ENCODE data around the gene C10orf90.

The C10orf90 gene

GRCh38 chr10:126675656-126676438, 5.4 kb upstream of the C10orf90 start:
- TF ChIP-seq SIN3A (IDR thresholded peaks at IDR 0.05; ENCODE audit: borderline replicate concordance, insufficient read depth, low read length), result no peak
- TF ChIP-seq TAF1 (IDR thresholded peaks at IDR 0.05; ENCODE audit: borderline replicate concordance, insufficient read depth, low read length), result no peak
- TF ChIP-seq, protein P1, sequence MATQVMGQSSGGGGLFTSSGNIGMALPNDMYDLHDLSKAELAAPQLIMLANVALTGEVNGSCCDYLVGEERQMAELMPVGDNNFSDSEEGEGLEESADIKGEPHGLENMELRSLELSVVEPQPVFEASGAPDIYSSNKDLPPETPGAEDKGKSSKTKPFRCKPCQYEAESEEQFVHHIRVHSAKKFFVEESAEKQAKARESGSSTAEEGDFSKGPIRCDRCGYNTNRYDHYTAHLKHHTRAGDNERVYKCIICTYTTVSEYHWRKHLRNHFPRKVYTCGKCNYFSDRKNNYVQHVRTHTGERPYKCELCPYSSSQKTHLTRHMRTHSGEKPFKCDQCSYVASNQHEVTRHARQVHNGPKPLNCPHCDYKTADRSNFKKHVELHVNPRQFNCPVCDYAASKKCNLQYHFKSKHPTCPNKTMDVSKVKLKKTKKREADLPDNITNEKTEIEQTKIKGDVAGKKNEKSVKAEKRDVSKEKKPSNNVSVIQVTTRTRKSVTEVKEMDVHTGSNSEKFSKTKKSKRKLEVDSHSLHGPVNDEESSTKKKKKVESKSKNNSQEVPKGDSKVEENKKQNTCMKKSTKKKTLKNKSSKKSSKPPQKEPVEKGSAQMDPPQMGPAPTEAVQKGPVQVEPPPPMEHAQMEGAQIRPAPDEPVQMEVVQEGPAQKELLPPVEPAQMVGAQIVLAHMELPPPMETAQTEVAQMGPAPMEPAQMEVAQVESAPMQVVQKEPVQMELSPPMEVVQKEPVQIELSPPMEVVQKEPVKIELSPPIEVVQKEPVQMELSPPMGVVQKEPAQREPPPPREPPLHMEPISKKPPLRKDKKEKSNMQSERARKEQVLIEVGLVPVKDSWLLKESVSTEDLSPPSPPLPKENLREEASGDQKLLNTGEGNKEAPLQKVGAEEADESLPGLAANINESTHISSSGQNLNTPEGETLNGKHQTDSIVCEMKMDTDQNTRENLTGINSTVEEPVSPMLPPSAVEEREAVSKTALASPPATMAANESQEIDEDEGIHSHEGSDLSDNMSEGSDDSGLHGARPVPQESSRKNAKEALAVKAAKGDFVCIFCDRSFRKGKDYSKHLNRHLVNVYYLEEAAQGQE (IDR thresholded peaks at IDR 0.05; ENCODE audit: insufficient read depth in 1 of 2, low read depth in 2 of 2, low read length in 2 of 2), result no peak
- TF ChIP-seq POLR2AphosphoS5 (IDR thresholded peaks at IDR 0.05; ENCODE audit: low read depth, low read length), result no peak
- TF ChIP-seq FOXP2 (optimal IDR thresholded peaks at IDR 0.05; ENCODE audit: borderline replicate concordance, extremely low read depth, extremely low read length, insufficient read depth), result no peak

DNA sequence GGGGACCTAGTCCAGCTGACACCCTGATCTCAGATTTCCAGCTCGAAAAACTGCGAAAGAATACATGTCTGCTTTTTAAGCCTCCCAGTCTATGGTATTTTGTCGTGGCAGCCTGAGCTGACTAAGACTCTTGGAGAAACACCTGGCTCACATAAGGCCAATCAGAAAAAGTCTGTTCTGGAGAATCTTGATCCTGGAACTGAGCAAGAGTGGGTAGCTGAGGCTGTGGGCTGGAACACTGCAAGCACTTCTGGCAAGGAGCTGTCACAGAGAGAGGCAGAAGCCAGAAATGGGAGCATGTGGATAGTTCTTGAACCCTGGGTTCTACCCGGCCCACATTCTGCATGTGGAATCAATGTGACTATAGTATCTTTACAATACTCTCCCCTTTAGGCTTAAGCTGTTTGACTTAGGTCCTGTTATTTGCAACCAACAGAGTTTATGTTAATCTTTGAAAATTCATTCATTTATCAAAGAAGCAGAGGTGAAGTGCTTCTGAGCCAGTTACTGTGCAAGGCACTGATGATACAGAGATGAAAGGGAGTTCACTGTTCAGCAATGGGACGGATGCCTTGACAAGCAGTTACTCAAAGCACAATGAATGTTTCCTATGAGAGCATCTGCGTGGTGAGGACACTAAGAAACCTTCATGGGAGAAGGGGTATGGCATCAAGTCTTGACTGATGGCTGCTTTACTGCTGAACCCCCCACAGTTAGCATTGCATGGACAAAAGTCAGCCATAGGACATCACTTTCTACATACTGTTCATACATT, 4.4 kb upstream of the C10orf90 start:
- TF ChIP-seq, protein P1 (IDR thresholded peaks at IDR 0.05; ENCODE audit: insufficient read depth in 1 of 2, low read depth in 2 of 2, low read length in 2 of 2), result no peak
- TF ChIP-seq SIN3A (IDR thresholded peaks at IDR 0.05; ENCODE audit: borderline replicate concordance, insufficient read depth, low read length) (no peak), FOXP2 (optimal IDR thresholded peaks at IDR 0.05; ENCODE audit: borderline replicate concordance, extremely low read depth, extremely low read length, insufficient read depth) (no peak), TAF1 (IDR thresholded peaks at IDR 0.05; ENCODE audit: borderline replicate concordance, insufficient read depth, low read length) (no peak), POLR2AphosphoS5 (IDR thresholded peaks at IDR 0.05; ENCODE audit: low read depth, low read length) (no peak)

- TF ChIP-seq TAF1 (IDR thresholded peaks at IDR 0.05; ENCODE audit: borderline replicate concordance, insufficient read depth, low read length) (no peak), SIN3A (IDR thresholded peaks at IDR 0.05; ENCODE audit: borderline replicate concordance, insufficient read depth, low read length) (no peak), POLR2AphosphoS5 (IDR thresholded peaks at IDR 0.05; ENCODE audit: low read depth, low read length) (no peak), FOXP2 (optimal IDR thresholded peaks at IDR 0.05; ENCODE audit: borderline replicate concordance, extremely low read depth, extremely low read length, insufficient read depth) (no peak)
- TF ChIP-seq, protein P1 (IDR thresholded peaks at IDR 0.05; ENCODE audit: insufficient read depth in 1 of 2, low read depth in 2 of 2, low read length in 2 of 2), result no peak
Observed at GRCh38 chr10:126673565-126673964, 3.1 kb upstream of the C10orf90 start.

GRCh38 chr10:126671402-126671975, 996 bp upstream of the C10orf90 start:
- TF ChIP-seq FOXP2 (optimal IDR thresholded peaks at IDR 0.05; ENCODE audit: borderline replicate concordance, extremely low read depth, extremely low read length, insufficient read depth) (no peak), POLR2AphosphoS5 (IDR thresholded peaks at IDR 0.05; ENCODE audit: low read depth, low read length) (no peak), SIN3A (IDR thresholded peaks at IDR 0.05; ENCODE audit: borderline replicate concordance, insufficient read depth, low read length) (no peak), TAF1 (IDR thresholded peaks at IDR 0.05; ENCODE audit: borderline replicate concordance, insufficient read depth, low read length) (no peak)
- TF ChIP-seq, protein P1 (IDR thresholded peaks at IDR 0.05; ENCODE audit: insufficient read depth in 1 of 2, low read depth in 2 of 2, low read length in 2 of 2), result no peak
